ENCODE results near the gene INPP5D. TPM values are rescaled to one million over a fixed set of nuclear protein-coding genes. Genes with fewer than 3 reads are reported as not detected.

The INPP5D gene
- total and polyA plus RNA-seq, 2 donors (not counting 3 experiments of a cell fraction or from before 2014, with no cell fraction given) = 13.9 to 46.6 TPM

DNA sequence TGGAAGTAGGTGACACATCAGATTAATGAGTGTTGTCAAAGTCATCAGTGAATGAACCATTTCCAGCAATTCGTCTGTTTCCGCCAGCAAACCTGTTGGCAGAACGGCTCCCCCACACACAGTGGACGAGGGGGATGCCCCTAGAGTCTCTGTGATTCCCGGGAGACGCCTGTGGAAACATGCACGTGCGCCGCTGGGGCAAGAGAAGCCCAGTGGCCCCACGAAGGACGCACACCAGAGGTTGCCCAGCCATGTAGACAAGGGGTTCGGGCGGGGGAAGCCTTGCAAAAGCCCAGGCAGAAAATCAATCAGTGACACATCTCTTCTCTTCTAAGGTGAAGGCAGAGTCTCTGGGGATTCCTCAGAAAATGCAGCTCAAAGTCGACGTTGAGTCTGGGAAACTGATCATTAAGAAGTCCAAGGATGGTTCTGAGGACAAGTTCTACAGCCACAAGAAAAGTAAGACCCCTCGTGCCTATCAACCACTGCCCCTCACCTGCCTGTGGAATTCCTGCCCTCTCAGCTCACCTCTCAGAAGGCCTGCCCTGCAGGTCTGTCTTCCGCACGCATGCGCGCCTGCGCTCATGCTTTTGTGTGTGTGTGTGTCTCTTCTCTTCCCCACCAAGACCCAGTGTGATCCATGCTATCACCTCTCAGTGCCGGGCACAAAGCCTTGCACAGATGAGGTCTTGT, 87.1 kb downstream of the INPP5D start:
- intact Hi-C loops (cut with micrococcal nuclease) = no loop called here

DNA sequence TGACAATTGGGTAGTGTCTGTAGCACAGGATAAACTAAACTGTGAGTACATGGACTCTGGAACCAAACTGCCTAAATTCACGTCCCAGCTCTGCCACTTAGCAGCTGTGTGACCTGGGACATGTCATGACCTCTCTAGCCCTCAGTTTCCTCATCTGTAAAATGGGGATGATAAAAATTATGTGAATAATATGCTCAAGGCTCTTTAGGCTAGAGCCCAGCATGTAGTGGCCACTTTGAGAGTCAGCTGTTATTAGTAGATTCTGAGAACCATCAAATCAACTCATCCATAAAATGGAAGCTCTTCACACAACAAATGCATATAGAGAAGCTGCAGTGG, 87.7 kb downstream of the INPP5D start:
- FAIRE-seq = no peak
- intact Hi-C loops (cut with micrococcal nuclease) = no loop called here

More for the DNA sequence above, 87.1 kb downstream of the INPP5D start:
- Histone ChIP-seq H3K36me3 (ENCODE audit: control insufficient read depth in 2 of 2, extremely low read depth in 1 of 2, insufficient read depth in 2 of 2, low read length in 2 of 2) (peaks cover 7 to 47% of the 10 kb centered on the region in 2 experiments), H2AFZ (ENCODE audit: low read depth, low read length) (no peak overlapping the region), H3K9me1 (replicated peaks; ENCODE audit: control insufficient read depth, extremely low read depth, insufficient read depth, low read length) (no peaks in the 10 kb centered on the region), H3K27me3 (ENCODE audit: control insufficient read depth in 2 of 2, insufficient read depth in 2 of 2, low read length in 2 of 2) (no peaks in the 10 kb centered on the region), H3K4me1 (ENCODE audit: control insufficient read depth, extremely low read depth, insufficient read depth, low read length) (no peaks in the 10 kb centered on the region), H3K4me2 (ENCODE audit: insufficient read depth, low read length) (no peak overlapping the region), H3K27ac (ENCODE audit: insufficient read depth, low read depth, low read length) (no peak overlapping the region), H3K9ac (replicated peaks; ENCODE audit: extremely low read depth, insufficient read depth, low read length) (no peak overlapping the region), H4K20me1 (replicated peaks; ENCODE audit: control insufficient read depth, extremely low read depth, insufficient read depth, low read length) (no peaks in the 10 kb centered on the region), H3K9me3 (replicated peaks; ENCODE audit: control insufficient read depth, insufficient read depth, low read length) (no peaks in the 10 kb centered on the region), H3K4me3 (replicated peaks in 1 of 3; ENCODE audit: insufficient read depth in 1 of 3, low read depth in 1 of 3, low read length in 3 of 3) (no peak overlapping the region), H3K79me2 (ENCODE audit: control insufficient read depth, insufficient read depth, low read length) (no peaks in the 10 kb centered on the region)
- no peak for DNase-seq (ENCODE audit: low read depth, low spot score)
- no TSS peak for BruUV-seq (replicated peaks)
- POLR2A ChIA-PET = no interaction called here
- no peak for TF ChIP-seq FOS (IDR thresholded peaks at IDR 0.05; ENCODE audit: borderline replicate concordance, insufficient read depth, low read length)
- CTCF ChIA-PET = no interaction called here
- dilution Hi-C loops (cut with MboI; ENCODE audit: extremely low pct_ligation_motif_present, low sequenced_read_pairs) = no loop called here
- no peak for FAIRE-seq

More for the DNA sequence above, 87.7 kb downstream of the INPP5D start:
- DNase-seq (ENCODE audit: low read depth, low spot score) = no peak
- H3K4me3 ChIP-seq (replicated peaks in 1 of 3; ENCODE audit: insufficient read depth in 1 of 3, low read depth in 1 of 3, low read length in 3 of 3) = no peak overlapping the region
- H3K9me1 ChIP-seq (replicated peaks; ENCODE audit: control insufficient read depth, extremely low read depth, insufficient read depth, low read length) = no peaks in the 10 kb centered on the region
- H3K27me3 ChIP-seq (ENCODE audit: control insufficient read depth in 2 of 2, insufficient read depth in 2 of 2, low read length in 2 of 2) = no peaks in the 10 kb centered on the region
- dilution Hi-C loops (cut with MboI; ENCODE audit: extremely low pct_ligation_motif_present, low sequenced_read_pairs) = no loop called here
- H4K20me1 ChIP-seq (replicated peaks; ENCODE audit: control insufficient read depth, extremely low read depth, insufficient read depth, low read length) = no peaks in the 10 kb centered on the region
- H3K36me3 ChIP-seq (ENCODE audit: control insufficient read depth in 2 of 2, extremely low read depth in 1 of 2, insufficient read depth in 2 of 2, low read length in 2 of 2) = peaks cover 7 to 47% of the 10 kb centered on the region in 2 experiments
- no TSS peak for BruUV-seq (replicated peaks)
- TF ChIP-seq, protein P1, sequence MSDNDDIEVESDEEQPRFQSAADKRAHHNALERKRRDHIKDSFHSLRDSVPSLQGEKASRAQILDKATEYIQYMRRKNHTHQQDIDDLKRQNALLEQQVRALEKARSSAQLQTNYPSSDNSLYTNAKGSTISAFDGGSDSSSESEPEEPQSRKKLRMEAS (IDR thresholded peaks at IDR 0.05; ENCODE audit: insufficient read depth, insufficient read length) = no peak
- TF ChIP-seq JUN (IDR thresholded peaks at IDR 0.05; ENCODE audit: borderline replicate concordance, insufficient read depth, insufficient read length, low read depth) = no peak
- TF ChIP-seq, protein P2, sequence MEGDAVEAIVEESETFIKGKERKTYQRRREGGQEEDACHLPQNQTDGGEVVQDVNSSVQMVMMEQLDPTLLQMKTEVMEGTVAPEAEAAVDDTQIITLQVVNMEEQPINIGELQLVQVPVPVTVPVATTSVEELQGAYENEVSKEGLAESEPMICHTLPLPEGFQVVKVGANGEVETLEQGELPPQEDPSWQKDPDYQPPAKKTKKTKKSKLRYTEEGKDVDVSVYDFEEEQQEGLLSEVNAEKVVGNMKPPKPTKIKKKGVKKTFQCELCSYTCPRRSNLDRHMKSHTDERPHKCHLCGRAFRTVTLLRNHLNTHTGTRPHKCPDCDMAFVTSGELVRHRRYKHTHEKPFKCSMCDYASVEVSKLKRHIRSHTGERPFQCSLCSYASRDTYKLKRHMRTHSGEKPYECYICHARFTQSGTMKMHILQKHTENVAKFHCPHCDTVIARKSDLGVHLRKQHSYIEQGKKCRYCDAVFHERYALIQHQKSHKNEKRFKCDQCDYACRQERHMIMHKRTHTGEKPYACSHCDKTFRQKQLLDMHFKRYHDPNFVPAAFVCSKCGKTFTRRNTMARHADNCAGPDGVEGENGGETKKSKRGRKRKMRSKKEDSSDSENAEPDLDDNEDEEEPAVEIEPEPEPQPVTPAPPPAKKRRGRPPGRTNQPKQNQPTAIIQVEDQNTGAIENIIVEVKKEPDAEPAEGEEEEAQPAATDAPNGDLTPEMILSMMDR (IDR thresholded peaks at IDR 0.05; ENCODE audit: extremely low read depth in 1 of 2, insufficient read depth in 1 of 2, low read depth in 1 of 2, low read length in 2 of 2) = no peak
- no peak for TF ChIP-seq POLR2A (IDR thresholded peaks at IDR 0.05; ENCODE audit: low read depth, low read length)
- TF ChIP-seq FOS (IDR thresholded peaks at IDR 0.05; ENCODE audit: borderline replicate concordance, insufficient read depth, low read length) = no peak
- no peak for TF ChIP-seq GATA2 (IDR thresholded peaks at IDR 0.05; ENCODE audit: insufficient read depth, insufficient read length, low read depth, low read length)
- no peak for TF ChIP-seq MYC (IDR thresholded peaks at IDR 0.05; ENCODE audit: low read depth, low read length)
- TF ChIP-seq EZH2 (IDR thresholded peaks at IDR 0.05; ENCODE audit: borderline replicate concordance, low read depth, low read length, severe bottlenecking) = no peak
- no peak for TF ChIP-seq POLR2AphosphoS5 (IDR thresholded peaks at IDR 0.05; ENCODE audit: insufficient read depth, low read depth, low read length)
- H3K9ac ChIP-seq (replicated peaks; ENCODE audit: extremely low read depth, insufficient read depth, low read length) = no peak overlapping the region
- ChIA-PET POLR2A (no interaction called here), CTCF (interaction anchor here (0.5 kb wide), 1 partner anchor 378 kb away, joined by 3 read pairs; no protein-coding TSS in a partner anchor)
- H2AFZ ChIP-seq (ENCODE audit: low read depth, low read length) = no peak overlapping the region
- H3K27ac ChIP-seq (ENCODE audit: insufficient read depth, low read depth, low read length) = no peak overlapping the region
- H3K9me3 ChIP-seq (replicated peaks; ENCODE audit: control insufficient read depth, insufficient read depth, low read length) = no peaks in the 10 kb centered on the region
- no peaks in the 10 kb centered on the region for H3K4me1 ChIP-seq (ENCODE audit: control insufficient read depth, extremely low read depth, insufficient read depth, low read length)
- H3K79me2 ChIP-seq (ENCODE audit: control insufficient read depth, insufficient read depth, low read length) = no peaks in the 10 kb centered on the region
- H3K4me2 ChIP-seq (ENCODE audit: insufficient read depth, low read length) = no peak overlapping the region

Data from endothelial cell of umbilical vein (primary cell).